Measurements from ENCODE around the gene SDHD.

The SDHD gene

DNA sequence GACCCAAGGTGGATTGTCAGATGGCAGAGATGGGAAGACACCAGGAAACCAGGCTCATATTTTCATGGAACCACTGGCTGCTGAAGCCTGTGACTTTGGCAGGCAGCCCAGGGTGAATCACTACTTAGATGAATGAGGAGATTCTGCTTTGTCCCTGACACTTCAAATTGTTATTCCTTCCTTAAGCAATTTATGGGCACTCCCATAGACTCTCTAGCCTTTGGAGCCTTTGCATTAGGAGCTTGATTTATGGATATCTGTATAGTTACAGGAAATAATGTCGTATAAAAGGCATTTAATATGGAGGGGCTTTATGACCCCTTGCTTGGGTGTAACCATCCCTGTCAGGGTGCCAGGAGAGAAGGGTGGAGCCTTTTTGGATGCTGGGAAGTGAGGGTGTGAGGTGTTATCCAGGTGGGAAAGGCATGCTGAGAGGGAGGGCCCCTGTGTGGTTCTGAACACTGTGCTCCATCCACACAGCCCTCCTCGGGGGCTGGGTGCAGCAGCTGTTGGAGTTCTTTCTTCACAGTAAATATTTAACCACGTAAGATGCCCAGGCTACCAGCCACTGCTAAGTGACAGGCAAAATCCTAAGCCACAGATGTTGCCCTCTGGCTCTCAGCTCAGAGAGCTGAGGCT, 41.9 kb downstream of the SDHD start:
- TF ChIP-seq CTCF (IDR thresholded peaks at IDR 0.05; ENCODE audit: extremely low read depth, missing control alignments), result no peak
- no peak for DNase-seq (ENCODE audit: low spot score)

DNA sequence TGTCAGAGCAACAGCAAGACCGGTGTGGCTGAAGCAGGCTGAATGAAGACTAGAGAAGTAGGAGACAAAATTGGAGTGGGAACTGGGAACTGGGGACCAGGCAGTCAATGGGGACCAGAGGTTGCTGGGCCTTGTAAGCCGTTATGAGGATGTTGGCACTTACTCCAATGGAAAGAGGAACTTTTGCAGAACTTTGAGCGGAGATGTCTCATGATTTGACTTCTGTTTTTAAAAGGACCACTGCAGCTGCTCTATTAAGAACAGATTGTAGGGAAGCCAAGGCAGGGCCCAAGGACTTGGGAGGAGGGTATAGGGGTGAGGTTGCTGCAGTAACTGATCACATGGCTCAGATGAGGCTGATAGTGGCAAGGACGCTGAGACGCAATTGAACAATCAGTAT, 43.0 kb downstream of the SDHD start:
- no peak for TF ChIP-seq CTCF (IDR thresholded peaks at IDR 0.05; ENCODE audit: extremely low read depth, missing control alignments)
- no peak for DNase-seq (ENCODE audit: low spot score)

DNA sequence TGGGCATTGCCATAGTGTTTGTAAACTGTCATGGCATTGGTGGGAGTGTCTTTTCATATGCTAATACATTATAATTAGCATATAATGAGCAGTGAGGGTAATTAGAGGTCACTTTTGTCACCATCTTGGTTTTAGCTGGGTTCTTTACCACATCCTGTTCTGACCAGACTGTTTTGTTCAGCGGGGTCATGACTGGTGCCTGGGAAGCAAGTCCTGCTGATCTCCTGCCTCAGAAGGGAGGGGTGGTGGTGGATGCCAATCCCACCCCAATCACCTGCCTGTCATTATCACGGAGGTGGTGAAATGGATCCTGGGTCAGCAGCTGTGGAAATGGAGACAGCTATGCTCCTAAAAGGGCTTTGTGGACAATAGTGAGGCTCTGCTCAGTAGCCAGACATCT, 46.1 kb downstream of the SDHD start:
- TF ChIP-seq CTCF (IDR thresholded peaks at IDR 0.05; ENCODE audit: extremely low read depth, missing control alignments), result no peak
- DNase-seq (ENCODE audit: low spot score), result no peak

DNA sequence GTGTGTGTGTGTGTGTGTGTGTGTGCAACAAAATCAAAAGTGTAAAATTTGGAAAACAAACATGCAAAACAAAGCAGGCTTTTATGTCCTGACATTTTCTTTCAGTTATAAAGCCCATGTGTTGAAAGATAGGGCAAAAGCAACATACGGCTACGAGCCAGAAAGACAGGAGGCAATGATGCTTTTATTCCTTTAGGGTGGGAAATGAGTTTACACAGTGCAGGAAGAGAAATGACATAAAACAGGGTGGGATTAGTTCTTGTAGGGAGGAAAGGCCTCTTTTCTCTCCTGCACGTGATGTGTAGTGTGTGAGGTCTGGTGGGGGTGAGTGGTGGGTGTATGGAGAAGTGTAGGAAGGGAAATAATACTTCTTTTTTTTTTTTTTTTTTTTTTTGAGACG, 47.8 kb downstream of the SDHD start:
- no peak for TF ChIP-seq CTCF (IDR thresholded peaks at IDR 0.05; ENCODE audit: extremely low read depth, missing control alignments)
- no peak for DNase-seq (ENCODE audit: low spot score)

DNA sequence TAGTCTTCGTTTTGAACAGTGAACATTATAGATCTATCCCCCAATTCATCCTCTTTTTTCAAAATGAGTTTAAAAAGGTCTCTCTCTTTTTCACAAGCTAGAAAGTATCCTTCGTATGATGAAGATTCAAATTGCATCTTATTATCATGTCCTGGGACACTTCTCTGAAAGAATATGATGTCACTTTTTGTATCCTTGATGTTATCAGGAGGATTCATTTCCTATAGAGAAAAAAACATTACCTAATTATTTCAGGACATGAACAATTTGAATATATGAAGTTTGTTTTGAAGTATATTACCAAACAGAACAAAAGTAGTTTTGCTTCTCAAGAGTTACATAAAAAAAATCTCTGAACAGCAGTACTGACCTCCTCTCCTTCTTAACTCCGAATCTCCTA, 56.9 kb downstream of the SDHD start:
- no peak for TF ChIP-seq CTCF (IDR thresholded peaks at IDR 0.05; ENCODE audit: extremely low read depth, missing control alignments)
- DNase-seq (ENCODE audit: low spot score), result no peak
